A673 (cell line): Measurements from ENCODE around the gene BTRC.

Source experiments
- CTCF ChIP-seq: fragments of 300-800, 200-600 bp; sonication (generic); conservative IDR thresholded peaks from 2 replicates; pipeline ENCODE4 v1.5.1; 2017; ENCODE audit warnings: low read depth, mild to moderate bottlenecking, antibody characterized with exemption, low read length, moderate library complexity, mixed read lengths
- EZH2 ChIP-seq: fragments of 200-600 bp; sonication (generic); IDR thresholded peaks from 2 replicates; pipeline ENCODE4 v1.6.1; 2017; ENCODE audit warnings: borderline replicate concordance, low read depth, mild to moderate bottlenecking, mixed read lengths, antibody characterized with exemption, low read length; ENCODE audit not compliant: poor library complexity, severe bottlenecking

DNA sequence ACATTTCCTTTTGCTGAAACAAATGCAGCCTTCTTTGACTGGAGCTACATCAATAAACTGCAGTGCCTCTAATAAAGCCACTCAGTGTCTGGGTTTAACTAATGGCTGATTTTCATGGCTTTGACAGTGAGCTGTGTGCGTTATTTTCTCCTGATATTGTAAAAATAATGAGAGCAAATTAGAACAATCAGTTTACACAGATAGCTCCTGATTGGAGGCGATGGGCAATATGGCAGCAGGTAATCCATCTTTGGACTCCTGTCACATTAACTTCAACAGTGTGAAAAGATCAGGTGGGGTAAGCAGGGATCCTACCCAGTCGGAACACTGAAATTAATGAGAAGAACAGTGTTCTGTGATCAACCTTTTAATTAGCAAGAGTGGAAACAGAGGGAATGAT is 133.4 kb downstream of the BTRC start:
- TF ChIP-seq EZH2 (no peak), CTCF (no peak)
